Measurements from ENCODE around the gene ARL3.

The ARL3 gene

DNA sequence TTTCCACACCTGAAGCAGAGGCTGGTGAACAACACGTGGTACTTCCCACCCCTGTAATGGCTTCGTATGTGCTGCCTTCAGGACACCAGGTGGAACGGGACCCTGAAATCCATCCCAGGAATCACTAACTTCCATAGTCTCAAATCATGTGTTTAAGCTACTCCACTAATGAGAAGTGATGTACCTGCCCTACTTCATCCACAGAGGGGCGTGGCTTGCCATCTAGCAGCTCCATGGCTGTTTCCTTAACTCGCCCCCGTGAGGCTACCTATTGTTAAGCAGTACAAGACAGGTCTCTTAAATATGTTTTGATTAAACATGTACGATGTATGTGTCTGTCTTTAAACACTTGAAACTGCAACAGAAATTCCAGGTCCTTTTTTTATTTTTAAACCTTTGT, 31.8 kb downstream of the ARL3 start:
- TF ChIP-seq, protein P1, sequence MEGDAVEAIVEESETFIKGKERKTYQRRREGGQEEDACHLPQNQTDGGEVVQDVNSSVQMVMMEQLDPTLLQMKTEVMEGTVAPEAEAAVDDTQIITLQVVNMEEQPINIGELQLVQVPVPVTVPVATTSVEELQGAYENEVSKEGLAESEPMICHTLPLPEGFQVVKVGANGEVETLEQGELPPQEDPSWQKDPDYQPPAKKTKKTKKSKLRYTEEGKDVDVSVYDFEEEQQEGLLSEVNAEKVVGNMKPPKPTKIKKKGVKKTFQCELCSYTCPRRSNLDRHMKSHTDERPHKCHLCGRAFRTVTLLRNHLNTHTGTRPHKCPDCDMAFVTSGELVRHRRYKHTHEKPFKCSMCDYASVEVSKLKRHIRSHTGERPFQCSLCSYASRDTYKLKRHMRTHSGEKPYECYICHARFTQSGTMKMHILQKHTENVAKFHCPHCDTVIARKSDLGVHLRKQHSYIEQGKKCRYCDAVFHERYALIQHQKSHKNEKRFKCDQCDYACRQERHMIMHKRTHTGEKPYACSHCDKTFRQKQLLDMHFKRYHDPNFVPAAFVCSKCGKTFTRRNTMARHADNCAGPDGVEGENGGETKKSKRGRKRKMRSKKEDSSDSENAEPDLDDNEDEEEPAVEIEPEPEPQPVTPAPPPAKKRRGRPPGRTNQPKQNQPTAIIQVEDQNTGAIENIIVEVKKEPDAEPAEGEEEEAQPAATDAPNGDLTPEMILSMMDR (conservative IDR thresholded peaks at IDR 0.05; ENCODE audit: low read depth, low read length): no peak
- Histone ChIP-seq H3K79me2 (ENCODE audit: insufficient read depth, low read depth) (no peaks in the 10 kb centered on the region), H3K36me3 (ENCODE audit: insufficient read depth) (no peaks in the 10 kb centered on the region), H3K9ac (no peak overlapping the region), H3K27me3 (ENCODE audit: insufficient read depth, low read depth) (no peaks in the 10 kb centered on the region), H3K27ac (no peak overlapping the region), H2AFZ (ENCODE audit: low read depth) (no peak overlapping the region), H4K20me1 (ENCODE audit: insufficient read depth) (no peaks in the 10 kb centered on the region), H3K4me2 (peak overlapping the region; percentile 25; the same call in 1 of the 2 replicates), H3K4me3 (IDR thresholded peaks at IDR 0.05; ENCODE audit: insufficient read depth, low read depth, low read length) (no peak overlapping the region), H3K4me1 (ENCODE audit: low read depth, poor library complexity, severe bottlenecking) (peaks cover 53% of the 10 kb centered on the region)

DNA sequence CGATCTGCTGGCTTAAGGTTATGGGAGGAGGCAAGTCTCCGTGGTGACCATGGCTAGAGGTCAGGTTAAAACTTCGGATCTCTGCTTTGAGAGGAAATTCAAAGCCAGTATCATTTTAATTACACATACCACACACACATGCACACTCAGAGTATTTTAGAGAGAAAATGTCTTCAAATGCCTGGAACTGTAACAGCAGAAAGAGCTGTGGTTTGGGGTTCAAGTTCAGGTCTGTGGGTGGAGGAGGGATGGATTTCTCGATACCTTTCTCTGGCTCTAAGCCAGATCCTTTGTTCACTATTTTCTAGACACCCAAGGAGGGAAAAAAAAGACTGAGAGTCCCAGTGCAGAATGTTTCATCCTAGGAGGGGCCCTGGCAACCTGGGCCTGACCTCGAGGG, 32.5 kb downstream of the ARL3 start:
- Histone ChIP-seq H4K20me1 (ENCODE audit: insufficient read depth) (no peaks in the 10 kb centered on the region), H3K27ac (no peak overlapping the region), H3K9ac (no peak overlapping the region), H3K36me3 (ENCODE audit: insufficient read depth) (no peaks in the 10 kb centered on the region), H3K4me1 (ENCODE audit: low read depth, poor library complexity, severe bottlenecking) (peaks cover 55% of the 10 kb centered on the region), H2AFZ (ENCODE audit: low read depth) (no peak overlapping the region), H3K4me3 (IDR thresholded peaks at IDR 0.05; ENCODE audit: insufficient read depth, low read depth, low read length) (no peak overlapping the region), H3K79me2 (ENCODE audit: insufficient read depth, low read depth) (no peaks in the 10 kb centered on the region), H3K27me3 (ENCODE audit: insufficient read depth, low read depth) (no peaks in the 10 kb centered on the region), H3K4me2 (peak overlapping the region; percentile 25)
- TF ChIP-seq, protein P1 (conservative IDR thresholded peaks at IDR 0.05; ENCODE audit: low read depth, low read length): no peak

DNA sequence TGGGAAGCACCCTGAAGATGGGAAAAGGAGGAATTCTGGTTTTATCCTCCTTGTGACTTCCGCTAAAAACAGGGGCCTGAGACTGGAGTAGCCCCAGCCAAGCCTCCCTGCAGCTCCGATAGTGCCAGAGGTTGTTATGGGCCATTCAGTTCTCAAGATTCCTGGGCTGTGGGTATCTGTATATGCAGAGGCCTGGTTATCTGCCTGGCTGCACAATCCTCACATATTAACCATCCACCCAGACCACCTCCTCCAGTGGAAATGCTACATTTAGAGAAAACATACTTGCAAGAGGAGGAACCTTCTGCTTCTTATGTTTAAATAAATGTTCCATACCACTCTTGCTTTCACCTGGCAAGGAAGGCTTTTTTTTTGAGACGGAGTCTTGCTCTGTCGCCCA, 34.6 kb downstream of the ARL3 start:
- Histone ChIP-seq H3K4me3 (IDR thresholded peaks at IDR 0.05; ENCODE audit: insufficient read depth, low read depth, low read length) (no peak overlapping the region), H3K4me1 (ENCODE audit: low read depth, poor library complexity, severe bottlenecking) (peaks cover 74% of the 10 kb centered on the region), H3K27me3 (ENCODE audit: insufficient read depth, low read depth) (no peaks in the 10 kb centered on the region), H4K20me1 (ENCODE audit: insufficient read depth) (no peaks in the 10 kb centered on the region), H3K36me3 (ENCODE audit: insufficient read depth) (no peaks in the 10 kb centered on the region), H3K27ac (no peak overlapping the region), H3K9ac (no peak overlapping the region), H3K4me2 (no peak overlapping the region), H3K79me2 (ENCODE audit: insufficient read depth, low read depth) (no peaks in the 10 kb centered on the region), H2AFZ (ENCODE audit: low read depth) (no peak overlapping the region)
- TF ChIP-seq, protein P1 (conservative IDR thresholded peaks at IDR 0.05; ENCODE audit: low read depth, low read length): no peak

DNA sequence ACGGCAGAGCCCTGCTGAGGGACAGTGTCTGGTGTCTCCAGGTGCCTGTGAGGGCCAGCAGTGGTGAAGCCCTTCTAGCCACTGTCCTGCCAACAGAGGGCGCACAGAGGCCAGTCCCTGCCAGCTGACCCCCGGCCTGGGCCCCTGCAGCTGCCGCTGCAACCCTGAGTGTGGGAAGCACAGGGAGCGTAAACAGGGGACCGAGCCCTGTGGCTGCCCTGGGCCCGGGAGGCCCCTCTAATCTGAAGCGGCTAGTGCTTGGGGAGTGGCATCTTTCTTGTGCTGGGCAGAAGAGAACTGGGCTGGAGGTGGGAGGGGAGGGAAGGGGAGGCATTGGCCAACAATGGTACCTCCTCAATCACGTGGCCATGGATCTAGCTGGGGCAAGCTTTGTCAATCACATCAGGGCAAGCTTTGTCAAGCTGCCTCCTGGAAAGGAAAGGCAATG, 35.3 kb downstream of the ARL3 start:
- no peak overlapping the region for H3K9ac ChIP-seq
- H4K20me1 ChIP-seq (ENCODE audit: insufficient read depth): no peaks in the 10 kb centered on the region
- TF ChIP-seq, protein P1 (conservative IDR thresholded peaks at IDR 0.05; ENCODE audit: low read depth, low read length): peak; percentile 55
- H2AFZ ChIP-seq (ENCODE audit: low read depth): peak overlapping the region; percentile 29; the same call in 1 of the 2 replicates
- peak overlapping the region; percentile 34; the same call in 1 of the 2 replicates for H3K4me2 ChIP-seq
- no peaks in the 10 kb centered on the region for H3K36me3 ChIP-seq (ENCODE audit: insufficient read depth)
- H3K4me3 ChIP-seq (IDR thresholded peaks at IDR 0.05; ENCODE audit: insufficient read depth, low read depth, low read length): no peak overlapping the region
- no peak overlapping the region for H3K27ac ChIP-seq
- H3K79me2 ChIP-seq (ENCODE audit: insufficient read depth, low read depth): no peaks in the 10 kb centered on the region
- H3K27me3 ChIP-seq (ENCODE audit: insufficient read depth, low read depth): no peaks in the 10 kb centered on the region
- H3K4me1 ChIP-seq (ENCODE audit: low read depth, poor library complexity, severe bottlenecking): peaks cover 82% of the 10 kb centered on the region
